HepG2 (cell line): ENCODE data around the gene PRKG1. TPM values are rescaled to one million over a fixed set of nuclear protein-coding genes. Genes with fewer than 3 reads are reported as not detected.

Source experiments
- ATAC-seq: fragments of 200-7000 bp; cut with Tn5 transposase; 3 replicates; pipeline ENCODE4 v1.9.1; 2020; ENCODE audit warnings: mild to moderate bottlenecking, moderate library complexity
- BruUV-seq: library from RNA; stranded (reverse); fragments of 400-500 nt; replicated peaks from 2 replicates; lab custom pipeline; 2021; lab: Mats Ljungman, UMichigan
- CTCF ChIA-PET: fragments of 300-600 bp; formaldehyde crosslinking; extraction: SDS; loops from one replicate; lab custom pipeline; 2021; ENCODE audit warnings: low total read pairs, inconsistent platforms, low intra/inter-chr PET ratio; lab: Yijun Ruan, JAX
- POLR2A ChIA-PET: fragments of 350-600 bp; sonication (Branson Sonifier 250); formaldehyde crosslinking; loops from one replicate; lab custom pipeline; 2020; ENCODE audit warnings: antibody characterized with exemption, inconsistent platforms; lab: Yijun Ruan, JAX
- DNase-seq: peaks from one replicate; pipeline ENCODE4 v3.0.0-alpha.2; 2015; ENCODE audit warnings: low spot score
- FAIRE-seq: peaks from 3 replicates; lab custom pipeline; 2011; peaks lifted over from hg19 to GRCh38; lab: Jason Lieb, UNC
- H2AFZ ChIP-seq: one replicate; pipeline ENCODE4 v1.6.1; 2011; ENCODE audit warnings: low read length, inconsistent platforms
- H3K27ac ChIP-seq: fragments of 300-600 bp; 3 replicates; pipeline ENCODE4 v1.8.0; 2011; ENCODE audit warnings: mixed run types, mild to moderate bottlenecking, mixed read lengths, low read length, inconsistent platforms; ENCODE audit not compliant: insufficient read depth; ENCODE audit errors: extremely low read length
- H3K27me3 ChIP-seq, 2 experiments: fragments of 200-600 bp in 1 of 2; 2 replicates in 1 of 2; 3 replicates in 1 of 2; pipeline versions ENCODE4 v1.6.0 to v1.8.0; 2011; ENCODE audit warnings: low read length in 2 of 2, mild to moderate bottlenecking in 2 of 2, moderate library complexity in 2 of 2, inconsistent platforms in 1 of 2; ENCODE audit not compliant: insufficient read depth in 2 of 2, control insufficient read depth in 1 of 2
- H3K36me3 ChIP-seq, 2 experiments: fragments of 200-600 bp in 1 of 2; replicated peaks in 1 of 2; 2 replicates in 1 of 2; 3 replicates in 1 of 2; pipeline versions ENCODE4 v1.5.1 to v1.8.0; 2011; ENCODE audit warnings: low read length in 2 of 2, inconsistent platforms in 1 of 2; ENCODE audit not compliant: insufficient read depth in 2 of 2, control insufficient read depth in 1 of 2
- H3K4me1 ChIP-seq: 2 replicates; pipeline ENCODE4 v1.5.1; 2012; ENCODE audit warnings: low read length, inconsistent platforms; ENCODE audit not compliant: insufficient read depth
- H3K4me2 ChIP-seq: 2 replicates; pipeline ENCODE4 v1.6.0; 2011; ENCODE audit warnings: low read depth, low read length, inconsistent platforms
- H3K4me3 ChIP-seq, 3 experiments: fragments of 200-600 bp in 1 of 3; sonication (generic), shearing (Covaris generic) in 1 of 3; replicated peaks in 1 of 3; 2 replicates each; pipeline ENCODE4 v1.5.1; 2011 to 2016; ENCODE audit warnings: low read length in 3 of 3, inconsistent platforms in 2 of 3, low read depth in 2 of 3, mild to moderate bottlenecking in 2 of 3, control low read depth in 1 of 3, mixed read lengths in 1 of 3; ENCODE audit not compliant: insufficient read depth in 1 of 3
- H3K79me2 ChIP-seq: one replicate; pipeline ENCODE4 v1.6.1; 2011; ENCODE audit warnings: low read length, inconsistent platforms; ENCODE audit not compliant: insufficient read depth
- H3K9ac ChIP-seq: 2 replicates; pipeline ENCODE4 v1.6.0; 2011; ENCODE audit warnings: mild to moderate bottlenecking, low read depth, low read length, inconsistent platforms; ENCODE audit not compliant: insufficient read depth
- H3K9me3 ChIP-seq: 2 replicates; pipeline ENCODE4 v1.5.1; 2012; ENCODE audit warnings: mild to moderate bottlenecking, low read length
- H4K20me1 ChIP-seq: 2 replicates; pipeline ENCODE4 v1.6.0; 2011; ENCODE audit warnings: inconsistent platforms, mild to moderate bottlenecking, low read length, moderate library complexity; ENCODE audit not compliant: insufficient read depth
- CCDC6 ChIP-seq: sonication (generic); formaldehyde crosslinking; IDR thresholded peaks from 2 replicates; pipeline ENCODE4 v1.8.1; 2022; ENCODE audit warnings: mild to moderate bottlenecking, missing genetic modification reagents, moderate library complexity
- KDM3A ChIP-seq: IDR thresholded peaks from 2 replicates; pipeline ENCODE4 v1.6.1; 2018; ENCODE audit warnings: low read depth, missing compliant biosample characterization
- KDM6A ChIP-seq: IDR thresholded peaks from 2 replicates; pipeline ENCODE4 v1.6.1; 2016; ENCODE audit warnings: low read depth
- NRL ChIP-seq: sonication (generic); formaldehyde crosslinking; IDR thresholded peaks from 2 replicates; pipeline ENCODE4 v1.5.0; 2020; ENCODE audit warnings: missing genetic modification reagents, mild to moderate bottlenecking, moderate library complexity, borderline replicate concordance
- SNRNP70 ChIP-seq: fragments of 200-400 bp; formaldehyde crosslinking; IDR thresholded peaks from 2 replicates; pipeline ENCODE4 v1.6.1; 2017; ENCODE audit warnings: mild to moderate bottlenecking, low read depth, low read length, moderate library complexity
- THYN1 ChIP-seq: sonication (generic); formaldehyde crosslinking; IDR thresholded peaks from 2 replicates; pipeline ENCODE4 v1.8.1; 2023; ENCODE audit warnings: low read depth, mild to moderate bottlenecking, moderate library complexity, missing genetic modification reagents, borderline replicate concordance
- ZNF33A ChIP-seq: sonication (generic); formaldehyde crosslinking; IDR thresholded peaks from 2 replicates; pipeline ENCODE4 v1.5.1; 2020; ENCODE audit warnings: missing genetic modification reagents, mild to moderate bottlenecking, moderate library complexity, borderline replicate concordance
- ZNF552 ChIP-seq: sonication (generic); formaldehyde crosslinking; IDR thresholded peaks from 2 replicates; pipeline ENCODE4 v1.9.0; 2022; ENCODE audit warnings: missing genetic modification reagents, mild to moderate bottlenecking, borderline replicate concordance
- ZNF563 ChIP-seq: sonication (generic); formaldehyde crosslinking; IDR thresholded peaks from 2 replicates; pipeline ENCODE4 v1.8.0; 2022; ENCODE audit warnings: mild to moderate bottlenecking, moderate library complexity, missing genetic modification reagents
- ZNF572 ChIP-seq: sonication (generic); formaldehyde crosslinking; IDR thresholded peaks from 2 replicates; pipeline ENCODE4 v1.5.1; 2020; ENCODE audit warnings: mild to moderate bottlenecking, missing genetic modification reagents
- WGBS: methylation state at CpG from one replicate; pipeline ENCODE4 v1.1.6; 2017; ENCODE audit warnings: low lambda C conversion rate; 5-methylcytosine and 5-hydroxymethylcytosine counted together
- in situ Hi-C: cut with HindIII; loops from 2 replicates; pipeline ENCODE4 v1.10.0; 2017; ENCODE audit warnings: low pct_unique_long_range_greater_than_20kb; ENCODE audit not compliant: extremely low pct_ligation_motif_present
- intact Hi-C: fragments of 100-400 bp; cut with micrococcal nuclease; formaldehyde crosslinking; loops from one replicate; pipeline ENCODE4 v1.10.0; 2022; ENCODE audit not compliant: unreplicated experiment
- polyA plus RNA-seq, 8 experiments: library from polyadenylated mRNA; depleted of rRNA in 3 of 8; stranded (reverse) in 7 of 8; unstranded in 1 of 8; fragments of >200 nt; fragmentation: Illumina TruSeq in 4 of 8; extraction: Trizol in 4 of 8; gene quantifications; 2 replicates each; pipeline versions ENCODE4 v1.2.1 to v1.2.3, GENCODE V29; 2011 to 2016; ENCODE audit warnings: low read depth in 4 of 8, missing spikeins in 1 of 8, mixed read lengths in 1 of 8; ENCODE audit not compliant: insufficient read depth in 1 of 8
- total RNA-seq, 5 experiments: library from RNA; depleted of rRNA; stranded (reverse); fragments of >200 nt; fragmentation: Illumina TruSeq; extraction: Trizol; gene quantifications; 2 replicates each; pipeline ENCODE4 v1.2.3, GENCODE V29; 2016; ENCODE audit warnings: low read depth in 1 of 5
- TF ChIP-seq, protein P1 (sequence below): sonication (generic); formaldehyde crosslinking; IDR thresholded peaks from 2 replicates; pipeline ENCODE4 v1.4.0; 2020; ENCODE audit warnings: mild to moderate bottlenecking, missing genetic modification reagents
- TF ChIP-seq, protein P2 (sequence below): sonication (generic); formaldehyde crosslinking; IDR thresholded peaks from 2 replicates; pipeline ENCODE4 v1.4.0; 2020; ENCODE audit warnings: missing genetic modification reagents
- TF ChIP-seq, protein P3 (sequence below): sonication (generic); formaldehyde crosslinking; IDR thresholded peaks from 2 replicates; pipeline ENCODE4 v1.4.0; 2020; ENCODE audit warnings: mild to moderate bottlenecking, missing genetic modification reagents
- TF ChIP-seq, protein P4 (sequence below): sonication (generic); formaldehyde crosslinking; IDR thresholded peaks from 2 replicates; pipeline ENCODE4 v1.8.0; 2022; ENCODE audit warnings: mild to moderate bottlenecking, missing genetic modification reagents, borderline replicate concordance

PRKG1 gene
- total and polyA plus RNA-seq, 2 of the 13 experiments (the other 11 are each of a cell fraction or from before 2014, with no cell fraction given): 0.01 TPM; not detected in 1

DNA sequence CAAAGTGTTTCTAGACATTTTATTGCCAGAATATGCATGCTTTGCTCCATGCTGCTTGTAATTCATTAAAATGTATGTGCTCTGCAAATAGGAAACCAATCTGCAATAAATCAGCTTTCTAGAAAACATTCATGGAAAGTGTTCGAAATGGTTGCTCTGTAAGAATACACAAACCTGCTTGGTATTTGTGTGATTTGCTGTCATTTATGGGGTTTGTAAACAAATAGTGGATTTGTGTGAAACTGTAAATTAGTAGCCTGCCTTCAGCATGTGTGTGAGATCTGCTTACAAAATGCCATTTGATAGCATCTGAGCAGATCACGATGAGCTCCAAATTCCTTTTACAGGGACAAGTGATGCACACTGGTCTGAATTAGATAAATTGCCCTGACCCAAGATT is 844.2 kb downstream of the PRKG1 start (continued):
- TF ChIP-seq ZNF33A (CRISPR knock-in tag) (no peak), ZNF563 (CRISPR knock-in tag) (no peak), KDM3A (CRISPR knock-in tag) (no peak), SNRNP70 (no peak), CCDC6 (CRISPR knock-in tag) (no peak), ZNF572 (CRISPR knock-in tag) (no peak)
- TF ChIP-seq, protein P1, sequence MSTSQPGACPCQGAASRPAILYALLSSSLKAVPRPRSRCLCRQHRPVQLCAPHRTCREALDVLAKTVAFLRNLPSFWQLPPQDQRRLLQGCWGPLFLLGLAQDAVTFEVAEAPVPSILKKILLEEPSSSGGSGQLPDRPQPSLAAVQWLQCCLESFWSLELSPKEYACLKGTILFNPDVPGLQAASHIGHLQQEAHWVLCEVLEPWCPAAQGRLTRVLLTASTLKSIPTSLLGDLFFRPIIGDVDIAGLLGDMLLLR (CRISPR knock-in tag): no peak

DNA sequence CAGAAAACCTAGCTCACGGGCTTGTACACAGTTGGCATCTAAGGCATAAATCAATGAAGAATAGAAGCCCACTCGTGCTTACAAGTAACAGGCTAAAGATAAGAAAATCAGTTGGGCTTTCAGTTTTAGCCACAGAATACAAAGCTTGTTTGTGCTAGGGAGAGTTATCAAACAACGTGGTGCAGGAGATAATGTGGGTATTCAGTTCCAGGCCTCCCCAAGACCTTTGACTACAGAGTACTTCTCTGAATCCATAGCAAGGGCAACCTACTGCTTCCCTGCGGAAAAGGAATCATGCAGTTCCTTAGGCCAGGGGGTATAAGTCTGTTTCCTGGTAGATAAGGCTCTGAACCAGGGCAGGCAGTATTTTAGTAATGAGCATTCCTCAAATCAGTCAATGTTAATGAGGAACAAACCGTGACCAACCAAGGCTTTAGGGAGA is 844.6 kb downstream of the PRKG1 start:
- intact Hi-C loops: no loop called here
- 1% methylated on average over 4 of the region's 5 CpGs for WGBS
- DNase-seq (no peak), ATAC-seq (no peak), FAIRE-seq (no peak)
- Histone ChIP-seq H3K9me3 (no peaks in the 10 kb centered on the region), H3K79me2 (no peaks in the 10 kb centered on the region), H3K4me2 (no peak overlapping the region), H4K20me1 (no peaks in the 10 kb centered on the region), H3K27ac (no peak overlapping the region), H3K9ac (no peak overlapping the region), H2AFZ (no peak overlapping the region), H3K27me3 (no peaks in the 10 kb centered on the region), H3K4me1 (no peaks in the 10 kb centered on the region), H3K36me3 (no peaks in the 10 kb centered on the region), H3K4me3 (no peak overlapping the region)
- in situ Hi-C loops: no loop called here
- BruUV-seq: no TSS peak
- ChIA-PET CTCF (no interaction called here), POLR2A (no interaction called here)
- TF ChIP-seq THYN1 (CRISPR knock-in tag) (no peak), KDM6A (CRISPR knock-in tag) (no peak), ZNF552 (no peak), NRL (CRISPR knock-in tag) (no peak)
- TF ChIP-seq, protein P2, sequence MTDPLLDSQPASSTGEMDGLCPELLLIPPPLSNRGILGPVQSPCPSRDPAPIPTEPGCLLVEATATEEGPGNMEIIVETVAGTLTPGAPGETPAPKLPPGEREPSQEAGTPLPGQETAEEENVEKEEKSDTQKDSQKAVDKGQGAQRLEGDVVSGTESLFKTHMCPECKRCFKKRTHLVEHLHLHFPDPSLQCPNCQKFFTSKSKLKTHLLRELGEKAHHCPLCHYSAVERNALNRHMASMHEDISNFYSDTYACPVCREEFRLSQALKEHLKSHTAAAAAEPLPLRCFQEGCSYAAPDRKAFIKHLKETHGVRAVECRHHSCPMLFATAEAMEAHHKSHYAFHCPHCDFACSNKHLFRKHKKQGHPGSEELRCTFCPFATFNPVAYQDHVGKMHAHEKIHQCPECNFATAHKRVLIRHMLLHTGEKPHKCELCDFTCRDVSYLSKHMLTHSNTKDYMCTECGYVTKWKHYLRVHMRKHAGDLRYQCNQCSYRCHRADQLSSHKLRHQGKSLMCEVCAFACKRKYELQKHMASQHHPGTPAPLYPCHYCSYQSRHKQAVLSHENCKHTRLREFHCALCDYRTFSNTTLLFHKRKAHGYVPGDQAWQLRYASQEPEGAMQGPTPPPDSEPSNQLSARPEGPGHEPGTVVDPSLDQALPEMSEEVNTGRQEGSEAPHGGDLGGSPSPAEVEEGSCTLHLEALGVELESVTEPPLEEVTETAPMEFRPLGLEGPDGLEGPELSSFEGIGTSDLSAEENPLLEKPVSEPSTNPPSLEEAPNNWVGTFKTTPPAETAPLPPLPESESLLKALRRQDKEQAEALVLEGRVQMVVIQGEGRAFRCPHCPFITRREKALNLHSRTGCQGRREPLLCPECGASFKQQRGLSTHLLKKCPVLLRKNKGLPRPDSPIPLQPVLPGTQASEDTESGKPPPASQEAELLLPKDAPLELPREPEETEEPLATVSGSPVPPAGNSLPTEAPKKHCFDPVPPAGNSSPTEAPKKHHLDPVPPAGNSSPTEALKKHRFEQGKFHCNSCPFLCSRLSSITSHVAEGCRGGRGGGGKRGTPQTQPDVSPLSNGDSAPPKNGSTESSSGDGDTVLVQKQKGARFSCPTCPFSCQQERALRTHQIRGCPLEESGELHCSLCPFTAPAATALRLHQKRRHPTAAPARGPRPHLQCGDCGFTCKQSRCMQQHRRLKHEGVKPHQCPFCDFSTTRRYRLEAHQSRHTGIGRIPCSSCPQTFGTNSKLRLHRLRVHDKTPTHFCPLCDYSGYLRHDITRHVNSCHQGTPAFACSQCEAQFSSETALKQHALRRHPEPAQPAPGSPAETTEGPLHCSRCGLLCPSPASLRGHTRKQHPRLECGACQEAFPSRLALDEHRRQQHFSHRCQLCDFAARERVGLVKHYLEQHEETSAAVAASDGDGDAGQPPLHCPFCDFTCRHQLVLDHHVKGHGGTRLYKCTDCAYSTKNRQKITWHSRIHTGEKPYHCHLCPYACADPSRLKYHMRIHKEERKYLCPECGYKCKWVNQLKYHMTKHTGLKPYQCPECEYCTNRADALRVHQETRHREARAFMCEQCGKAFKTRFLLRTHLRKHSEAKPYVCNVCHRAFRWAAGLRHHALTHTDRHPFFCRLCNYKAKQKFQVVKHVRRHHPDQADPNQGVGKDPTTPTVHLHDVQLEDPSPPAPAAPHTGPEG (CRISPR knock-in tag): no peak
- TF ChIP-seq, protein P3, sequence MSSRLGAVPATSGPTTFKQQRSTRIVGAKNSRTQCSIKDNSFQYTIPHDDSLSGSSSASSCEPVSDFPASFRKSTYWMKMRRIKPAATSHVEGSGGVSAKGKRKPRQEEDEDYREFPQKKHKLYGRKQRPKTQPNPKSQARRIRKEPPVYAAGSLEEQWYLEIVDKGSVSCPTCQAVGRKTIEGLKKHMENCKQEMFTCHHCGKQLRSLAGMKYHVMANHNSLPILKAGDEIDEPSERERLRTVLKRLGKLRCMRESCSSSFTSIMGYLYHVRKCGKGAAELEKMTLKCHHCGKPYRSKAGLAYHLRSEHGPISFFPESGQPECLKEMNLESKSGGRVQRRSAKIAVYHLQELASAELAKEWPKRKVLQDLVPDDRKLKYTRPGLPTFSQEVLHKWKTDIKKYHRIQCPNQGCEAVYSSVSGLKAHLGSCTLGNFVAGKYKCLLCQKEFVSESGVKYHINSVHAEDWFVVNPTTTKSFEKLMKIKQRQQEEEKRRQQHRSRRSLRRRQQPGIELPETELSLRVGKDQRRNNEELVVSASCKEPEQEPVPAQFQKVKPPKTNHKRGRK (CRISPR knock-in tag): no peak
- TF ChIP-seq, protein P4, sequence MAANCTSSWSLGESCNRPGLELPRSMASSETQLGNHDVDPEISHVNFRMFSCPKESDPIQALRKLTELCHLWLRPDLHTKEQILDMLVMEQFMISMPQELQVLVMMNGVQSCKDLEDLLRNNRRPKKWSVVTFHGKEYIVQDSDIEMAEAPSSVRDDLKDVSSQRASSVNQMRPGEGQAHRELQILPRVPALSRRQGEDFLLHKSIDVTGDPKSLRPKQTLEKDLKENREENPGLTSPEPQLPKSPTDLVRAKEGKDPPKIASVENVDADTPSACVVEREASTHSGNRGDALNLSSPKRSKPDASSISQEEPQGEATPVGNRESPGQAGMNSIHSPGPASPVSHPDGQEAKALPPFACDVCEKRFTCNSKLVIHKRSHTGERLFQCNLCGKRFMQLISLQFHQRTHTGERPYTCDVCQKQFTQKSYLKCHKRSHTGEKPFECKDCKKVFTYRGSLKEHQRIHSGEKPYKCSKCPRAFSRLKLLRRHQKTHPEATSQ (CRISPR knock-in tag): no peak
